Thoracic aorta (tissue), 2 donors: ENCODE measurements around the gene SPAM1. TPM values are rescaled to one million over a fixed set of nuclear protein-coding genes. Genes with fewer than 3 reads are reported as not detected.
"Not testable (repeated sequence)": the region's sequence is repeated elsewhere in the genome, so short reads cannot be mapped to it uniquely, and the experiment has no call there.

Experiments used
- ATAC-seq: fragments of 150-250 bp; one replicate; pipeline ENCODE4 v1.8.0; 2017; ENCODE audit warnings: low read depth; ENCODE audit not compliant: insufficient number of reproducible peaks, low FRiP score
- DNase-seq: peaks from one replicate; pipeline ENCODE4 v3.0.0-alpha.2; 2020; ENCODE audit warnings: low spot score
- H3K27ac ChIP-seq, 2 donors: fragments of 200-600 bp; sonication (generic); 1 replicate in 1 of 2; 2 replicates in 1 of 2; pipeline ENCODE4 v1.5.1; 2016; ENCODE audit warnings: mild to moderate bottlenecking in 2 of 2, moderate library complexity in 2 of 2
- H3K27me3 ChIP-seq: fragments of 200-600 bp; sonication (generic); replicated peaks from 2 replicates; pipeline ENCODE4 v1.6.0; 2016; ENCODE audit warnings: mild to moderate bottlenecking; ENCODE audit not compliant: insufficient read depth
- H3K36me3 ChIP-seq: fragments of 200-600 bp; sonication (generic); one replicate; pipeline ENCODE4 v1.5.1; 2016
- H3K4me1 ChIP-seq, 2 donors: fragments of 200-600 bp; sonication (generic); 1 replicate in 1 of 2; 2 replicates in 1 of 2; pipeline versions ENCODE4 v1.5.1 to v1.6.0; 2016; ENCODE audit warnings: low read depth in 2 of 2, mild to moderate bottlenecking in 1 of 2; ENCODE audit not compliant: control insufficient read depth in 1 of 2
- H3K4me3 ChIP-seq: fragments of 200-600 bp; sonication (generic); 2 replicates; pipeline ENCODE4 v1.5.1; 2016; ENCODE audit warnings: mild to moderate bottlenecking
- H3K9me3 ChIP-seq: fragments of 200-600 bp; sonication (generic); 2 replicates; pipeline ENCODE4 v1.5.1; 2016
- total RNA-seq, 2 donors: library from RNA; depleted of rRNA; stranded (reverse); fragments of >200 nt; gene quantifications; one replicate each; pipeline versions ENCODE4 v1.1.0 to v1.2.3, GENCODE V29; 2016
- TF ChIP-seq, protein P1 (sequence below): fragments of 200-600 bp; sonication (generic); IDR thresholded peaks from one replicate; pipeline ENCODE4 v1.5.1; 2019; ENCODE audit warnings: antibody characterized with exemption

Gene SPAM1
- total RNA-seq, 2 donors from 2014 or later, result not detected

GRCh38 chr7:123996327-123996625 is 71.2 kb downstream of the SPAM1 start:
- H3K27ac ChIP-seq, result no peak overlapping the region
- H3K4me1 ChIP-seq, result no peaks in the 10 kb centered on the region
- H3K36me3 ChIP-seq, result no peaks in the 10 kb centered on the region
- TF ChIP-seq, protein P1, sequence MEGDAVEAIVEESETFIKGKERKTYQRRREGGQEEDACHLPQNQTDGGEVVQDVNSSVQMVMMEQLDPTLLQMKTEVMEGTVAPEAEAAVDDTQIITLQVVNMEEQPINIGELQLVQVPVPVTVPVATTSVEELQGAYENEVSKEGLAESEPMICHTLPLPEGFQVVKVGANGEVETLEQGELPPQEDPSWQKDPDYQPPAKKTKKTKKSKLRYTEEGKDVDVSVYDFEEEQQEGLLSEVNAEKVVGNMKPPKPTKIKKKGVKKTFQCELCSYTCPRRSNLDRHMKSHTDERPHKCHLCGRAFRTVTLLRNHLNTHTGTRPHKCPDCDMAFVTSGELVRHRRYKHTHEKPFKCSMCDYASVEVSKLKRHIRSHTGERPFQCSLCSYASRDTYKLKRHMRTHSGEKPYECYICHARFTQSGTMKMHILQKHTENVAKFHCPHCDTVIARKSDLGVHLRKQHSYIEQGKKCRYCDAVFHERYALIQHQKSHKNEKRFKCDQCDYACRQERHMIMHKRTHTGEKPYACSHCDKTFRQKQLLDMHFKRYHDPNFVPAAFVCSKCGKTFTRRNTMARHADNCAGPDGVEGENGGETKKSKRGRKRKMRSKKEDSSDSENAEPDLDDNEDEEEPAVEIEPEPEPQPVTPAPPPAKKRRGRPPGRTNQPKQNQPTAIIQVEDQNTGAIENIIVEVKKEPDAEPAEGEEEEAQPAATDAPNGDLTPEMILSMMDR, result no peak
- H3K9me3 ChIP-seq, result no peaks in the 10 kb centered on the region
- H3K4me3 ChIP-seq, result no peak overlapping the region
- no peaks in the 10 kb centered on the region for H3K27me3 ChIP-seq
- no peak for DNase-seq
- no peak for ATAC-seq

DNA sequence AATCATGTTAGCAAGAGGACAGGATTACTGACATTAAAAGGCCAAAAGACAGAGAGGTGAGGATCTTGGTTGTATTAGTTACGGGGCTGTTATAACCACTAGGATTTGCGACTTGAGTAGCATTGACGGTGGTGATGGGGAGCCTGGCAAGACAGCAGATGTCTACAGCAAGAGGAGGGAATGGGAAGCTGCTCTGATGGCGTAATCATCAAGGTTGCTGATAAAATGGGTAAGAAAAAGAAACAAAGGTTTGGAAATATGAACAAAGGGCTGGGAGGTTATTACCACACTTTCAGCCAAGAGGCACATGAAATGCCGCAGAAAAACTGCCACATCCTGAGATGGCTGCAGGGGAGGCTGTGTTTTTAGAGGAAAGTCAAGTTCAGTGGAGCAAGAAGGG is 73.9 kb downstream of the SPAM1 start:
- no peaks in the 10 kb centered on the region for H3K27me3 ChIP-seq
- no peak overlapping the region for H3K4me3 ChIP-seq
- no peaks in the 10 kb centered on the region for H3K9me3 ChIP-seq
- H3K36me3 ChIP-seq, result no peaks in the 10 kb centered on the region
- no peak overlapping the region for H3K27ac ChIP-seq
- DNase-seq (no peak), ATAC-seq (no peak)
- H3K4me1 ChIP-seq, result no peaks in the 10 kb centered on the region
- TF ChIP-seq, protein P1, result no peak

- H3K9me3 ChIP-seq, result no peaks in the 10 kb centered on the region
- H3K4me3 ChIP-seq, result no peak overlapping the region
- no peaks in the 10 kb centered on the region for H3K4me1 ChIP-seq
- no peaks in the 10 kb centered on the region for H3K36me3 ChIP-seq
- DNase-seq (no peak), ATAC-seq (no peak)
- TF ChIP-seq, protein P1, result no peak
- H3K27me3 ChIP-seq, result no peaks in the 10 kb centered on the region
- no peak overlapping the region for H3K27ac ChIP-seq
These were observed 74.7 kb downstream of the SPAM1 start for GRCh38 chr7:123999703-124000102.

DNA sequence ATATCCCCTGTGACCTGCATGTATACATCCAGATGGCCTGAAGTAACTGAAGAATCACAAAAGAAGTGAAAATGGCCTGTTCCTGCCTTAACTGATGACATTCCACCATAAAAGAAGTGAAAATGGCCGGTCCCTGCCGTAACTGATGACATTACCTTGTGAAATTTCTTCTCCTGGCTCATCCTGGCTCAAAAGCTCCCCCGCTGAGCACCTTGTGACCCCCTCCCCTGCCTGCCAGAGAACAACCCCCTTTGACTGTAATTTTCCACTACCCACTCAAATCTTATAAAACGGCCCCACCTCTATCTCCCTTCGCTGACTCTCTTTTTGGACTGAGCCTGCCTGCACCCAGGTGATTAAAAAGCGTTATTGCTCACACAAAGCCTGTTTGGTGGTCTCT is 83.3 kb downstream of the SPAM1 start:
- not testable (repeated sequence) for DNase-seq, ATAC-seq, H3K4me1 ChIP-seq, H3K27me3 ChIP-seq, H3K4me3 ChIP-seq, H3K27ac ChIP-seq, H3K36me3 ChIP-seq, H3K9me3 ChIP-seq

DNA sequence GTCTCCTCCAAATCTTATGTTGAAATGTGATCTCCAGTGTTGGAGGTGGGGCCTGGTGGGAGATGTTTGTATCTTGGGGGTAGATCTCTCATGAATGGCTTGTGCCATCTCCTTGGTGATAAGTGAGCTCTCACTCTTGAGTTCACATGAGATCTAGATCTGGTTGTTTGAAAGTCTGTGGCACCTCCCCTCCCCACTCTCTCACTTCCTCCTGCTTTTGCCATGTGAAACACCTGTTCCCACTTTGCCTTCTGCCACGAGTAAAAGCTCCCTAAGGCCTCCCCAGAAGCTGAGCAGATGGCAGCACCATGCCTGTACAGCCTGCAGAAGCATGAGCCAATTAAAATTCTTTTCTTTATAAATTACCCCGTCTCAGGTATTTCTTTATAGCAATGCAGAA is 84.3 kb downstream of the SPAM1 start:
- Histone ChIP-seq H3K27ac (no peak overlapping the region), H3K9me3 (no peaks in the 10 kb centered on the region), H3K27me3 (no peaks in the 10 kb centered on the region), H3K4me1 (no peaks in the 10 kb centered on the region), H3K4me3 (no peak overlapping the region), H3K36me3 (no peaks in the 10 kb centered on the region)
- ATAC-seq (no peak), DNase-seq (no peak)
- TF ChIP-seq, protein P1, result no peak

Other genes with a start within 250 kb of the SPAM1 start
- gene WASL, start 176.2 kb upstream of the SPAM1 start, total RNA-seq, result 10 to 100 TPM; 37.2 to 43.5 TPM
- gene HYAL4, start 80.1 kb upstream of the SPAM1 start, total RNA-seq, result not detected
- not detected for gene TMEM229A, start 107.8 kb downstream of the SPAM1 start, total RNA-seq